Erythroblast (primary cell): ENCODE data around the gene PDLIM4.

Experiments
- GATA1 ChIP-seq: IDR thresholded peaks from 2 replicates; pipeline ENCODE4 v1.6.1; 2011; ENCODE audit warnings: low read depth, mild to moderate bottlenecking, control low read depth, low read length, moderate library complexity
- POLR2A ChIP-seq: IDR thresholded peaks from 2 replicates; pipeline ENCODE4 v1.6.1; 2011; ENCODE audit warnings: mild to moderate bottlenecking, low read length

DNA sequence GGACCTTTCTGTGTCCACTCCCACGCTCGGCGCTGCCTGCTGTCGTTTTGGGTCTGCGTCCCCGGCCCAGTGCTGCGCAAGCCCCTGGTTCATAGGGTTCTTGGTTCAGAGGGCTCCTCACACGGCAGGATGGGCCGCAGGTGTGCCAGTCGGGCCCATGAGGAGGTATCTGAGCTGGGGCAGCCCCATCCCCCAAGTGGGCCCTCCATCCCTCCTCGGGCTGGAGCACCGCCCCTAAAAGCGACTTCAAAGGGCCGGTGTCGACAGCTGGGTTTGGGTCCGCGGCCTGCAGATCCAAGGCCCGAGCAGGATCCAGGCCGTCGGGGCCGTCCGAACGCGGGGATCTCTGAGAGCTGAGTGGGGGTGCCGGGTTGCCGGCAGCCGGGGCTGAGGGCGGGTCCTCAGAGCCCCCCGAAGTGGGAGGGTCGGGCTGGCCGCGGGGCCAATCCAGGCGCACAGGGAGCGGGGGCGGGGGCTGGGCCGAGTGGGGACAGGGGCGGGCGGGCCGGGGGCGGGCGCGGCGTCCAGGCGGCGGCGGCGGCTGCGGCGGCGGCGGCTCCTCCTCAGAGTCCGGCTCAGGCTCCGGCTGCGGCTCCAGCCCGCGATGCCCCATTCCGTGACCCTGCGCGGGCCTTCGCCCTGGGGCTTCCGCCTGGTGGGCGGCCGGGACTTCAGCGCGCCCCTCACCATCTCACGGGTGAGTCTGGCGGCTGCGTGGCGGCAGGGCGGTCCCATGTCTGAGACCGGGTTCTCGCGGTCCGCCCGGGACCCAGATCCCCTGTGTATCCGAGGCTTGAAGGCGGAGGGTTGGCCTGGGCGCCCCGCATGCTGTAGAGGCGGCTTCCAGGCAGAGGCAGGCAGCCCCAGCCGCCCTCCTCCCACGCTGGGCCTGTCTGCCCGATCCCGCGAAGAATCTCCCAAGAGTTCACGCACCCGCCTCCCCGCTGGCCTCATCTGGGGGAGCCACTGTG is at the start of gene PDLIM4:
- TF ChIP-seq POLR2A (no peak), GATA1 (no peak)
